GM18502 (cell line): Measurements from ENCODE around the gene RUBCNL.
"Not testable (repeated sequence)": the region's sequence is repeated elsewhere in the genome, so short reads cannot be mapped to it uniquely, and the experiment has no call there.

Source experiments
- ATAC-seq: cut with Tn5 transposase; IDR thresholded peaks from one replicate; pipeline ENCODE4 v1.9.1; 2021; ENCODE audit warnings: mild to moderate bottlenecking; ENCODE audit not compliant: unreplicated experiment, poor library complexity

RUBCNL gene, protein sequence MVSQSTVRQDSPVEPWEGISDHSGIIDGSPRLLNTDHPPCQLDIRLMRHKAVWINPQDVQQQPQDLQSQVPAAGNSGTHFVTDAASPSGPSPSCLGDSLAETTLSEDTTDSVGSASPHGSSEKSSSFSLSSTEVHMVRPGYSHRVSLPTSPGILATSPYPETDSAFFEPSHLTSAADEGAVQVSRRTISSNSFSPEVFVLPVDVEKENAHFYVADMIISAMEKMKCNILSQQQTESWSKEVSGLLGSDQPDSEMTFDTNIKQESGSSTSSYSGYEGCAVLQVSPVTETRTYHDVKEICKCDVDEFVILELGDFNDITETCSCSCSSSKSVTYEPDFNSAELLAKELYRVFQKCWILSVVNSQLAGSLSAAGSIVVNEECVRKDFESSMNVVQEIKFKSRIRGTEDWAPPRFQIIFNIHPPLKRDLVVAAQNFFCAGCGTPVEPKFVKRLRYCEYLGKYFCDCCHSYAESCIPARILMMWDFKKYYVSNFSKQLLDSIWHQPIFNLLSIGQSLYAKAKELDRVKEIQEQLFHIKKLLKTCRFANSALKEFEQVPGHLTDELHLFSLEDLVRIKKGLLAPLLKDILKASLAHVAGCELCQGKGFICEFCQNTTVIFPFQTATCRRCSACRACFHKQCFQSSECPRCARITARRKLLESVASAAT

GRCh38 chr13:46387064-46387851 lies at the start of gene RUBCNL:
Gene RUBCNL, minus strand, starts transcription at chr13:46387252. Its CDS starts 14,777 bp downstream, at chr13:46372475.
- peak; percentile 34 for ATAC-seq

DNA sequence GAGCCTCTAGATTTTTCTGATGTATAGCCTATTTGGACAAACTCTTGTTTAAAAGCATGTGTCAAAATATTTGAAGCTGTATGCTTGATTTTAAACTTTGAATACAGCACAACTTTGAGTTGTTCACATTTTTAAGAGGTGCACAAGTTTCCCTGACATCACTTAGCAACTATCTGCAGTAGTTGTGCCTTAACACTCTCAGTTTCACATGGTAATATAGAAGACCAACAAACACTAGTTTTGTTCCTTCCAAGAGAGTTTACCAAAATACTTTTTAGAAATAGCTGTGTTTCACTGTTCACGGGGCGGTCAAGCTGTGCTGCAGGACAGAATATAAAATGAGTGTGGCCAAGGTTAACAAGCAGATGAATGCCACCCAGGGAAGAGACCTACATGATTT lies 42.5 kb upstream of the RUBCNL start:
- not testable (repeated sequence) for ATAC-seq

- no peak for ATAC-seq
Observed at GRCh38 chr13:46405457-46405856, 18.4 kb upstream of the RUBCNL start.

- ATAC-seq: no peak
Observed at GRCh38 chr13:46404733-46405100, 17.7 kb upstream of the RUBCNL start.

GRCh38 chr13:46403851-46404732 lies 17.0 kb upstream of the RUBCNL start:
- ATAC-seq: no peak

GRCh38 chr13:46402178-46402577 lies 15.1 kb upstream of the RUBCNL start:
- no peak for ATAC-seq

GRCh38 chr13:46401432-46401831 lies 14.4 kb upstream of the RUBCNL start:
- ATAC-seq: peak; percentile 49

DNA sequence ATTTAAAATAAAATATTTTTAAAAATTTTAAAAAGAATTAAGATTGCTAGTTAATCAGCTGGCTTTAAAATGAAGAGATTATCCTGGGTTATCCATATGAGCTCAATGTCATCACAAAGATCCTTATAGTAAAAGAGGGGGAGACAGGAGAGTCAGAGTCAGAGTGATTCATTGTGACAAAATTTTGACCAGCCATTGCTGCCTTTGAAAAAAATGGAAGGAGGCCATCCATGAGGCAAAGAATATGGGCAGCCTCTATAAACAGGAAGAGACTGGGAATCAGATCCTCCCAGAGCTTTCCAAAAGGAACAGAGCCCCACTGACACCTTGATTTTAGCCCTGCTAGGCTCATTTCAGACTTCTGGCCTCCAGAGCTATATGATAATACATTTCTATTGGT lies 9.3 kb upstream of the RUBCNL start:
- no peak for ATAC-seq

- ATAC-seq: peak; percentile 64
Observed at GRCh38 chr13:46392967-46393366, 5.9 kb upstream of the RUBCNL start.

- ATAC-seq: peak; percentile 60
Observed at GRCh38 chr13:46389457-46390451, 2.7 kb upstream of the RUBCNL start.

GRCh38 chr13:46388846-46389245 lies 1.8 kb upstream of the RUBCNL start:
- ATAC-seq: no peak

GRCh38 chr13:46388308-46388707 lies 1.3 kb upstream of the RUBCNL start:
- ATAC-seq: no peak

- no peak for ATAC-seq
Observed at GRCh38 chr13:46386392-46387063, 524 bp downstream of the RUBCNL start.

DNA sequence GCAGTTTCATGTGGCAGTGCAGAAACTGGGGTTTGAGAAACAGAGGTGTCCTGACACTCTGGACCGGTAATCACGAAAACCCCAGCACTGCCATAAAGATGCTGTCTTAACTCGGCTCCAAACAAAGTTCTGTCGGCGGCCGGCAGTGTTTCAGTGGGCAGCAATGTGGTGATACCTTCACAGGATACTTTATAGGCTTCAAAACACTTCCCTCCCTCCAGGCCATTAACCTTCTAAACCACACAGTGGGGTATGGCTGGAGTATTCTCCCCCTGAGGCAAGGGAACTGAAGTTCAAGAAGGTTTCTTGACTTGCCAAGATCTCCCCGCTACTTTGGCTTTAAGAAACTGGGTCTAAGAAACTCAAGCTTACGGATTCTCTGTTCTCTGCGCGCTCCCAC lies 1.1 kb downstream of the RUBCNL start:
- no peak for ATAC-seq

DNA sequence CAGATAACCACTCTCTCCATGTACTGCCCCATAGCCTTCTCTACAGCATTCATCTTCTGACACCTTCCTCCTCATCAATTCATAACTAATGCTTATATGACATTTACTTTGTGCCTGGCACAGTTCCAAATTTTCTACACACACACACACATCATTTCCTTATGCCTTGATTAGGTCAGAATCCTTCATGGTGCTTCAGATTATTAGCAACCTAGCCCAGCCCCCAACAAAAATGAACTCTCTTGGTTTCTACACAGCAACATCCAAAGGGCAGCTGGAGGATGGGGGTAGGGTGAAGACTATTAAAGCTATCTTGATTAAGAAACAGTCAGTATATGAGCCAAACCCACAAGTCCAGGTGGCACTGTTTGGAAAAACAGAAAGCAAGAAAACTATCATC lies 3.7 kb downstream of the RUBCNL start:
- no peak for ATAC-seq

DNA sequence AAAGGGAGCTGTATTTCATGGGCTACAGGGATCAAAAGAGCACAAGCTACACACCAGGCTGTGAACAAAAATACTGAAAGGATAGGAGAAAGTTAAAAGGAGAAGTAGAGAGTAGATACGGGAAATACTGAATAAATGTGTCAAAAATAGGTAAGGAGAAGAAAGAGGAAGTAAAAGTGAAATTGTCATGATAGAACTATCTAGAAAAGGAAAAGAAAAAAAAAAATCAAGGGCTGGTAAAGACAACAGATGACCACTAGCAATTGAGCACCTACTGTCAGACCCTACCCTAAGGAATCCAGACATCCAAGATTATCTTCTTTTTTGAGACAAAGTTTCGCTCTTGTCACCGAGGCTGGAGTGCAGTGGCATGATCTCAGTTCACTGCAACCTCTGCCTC lies 4.8 kb downstream of the RUBCNL start:
- ATAC-seq: peak; percentile 50

DNA sequence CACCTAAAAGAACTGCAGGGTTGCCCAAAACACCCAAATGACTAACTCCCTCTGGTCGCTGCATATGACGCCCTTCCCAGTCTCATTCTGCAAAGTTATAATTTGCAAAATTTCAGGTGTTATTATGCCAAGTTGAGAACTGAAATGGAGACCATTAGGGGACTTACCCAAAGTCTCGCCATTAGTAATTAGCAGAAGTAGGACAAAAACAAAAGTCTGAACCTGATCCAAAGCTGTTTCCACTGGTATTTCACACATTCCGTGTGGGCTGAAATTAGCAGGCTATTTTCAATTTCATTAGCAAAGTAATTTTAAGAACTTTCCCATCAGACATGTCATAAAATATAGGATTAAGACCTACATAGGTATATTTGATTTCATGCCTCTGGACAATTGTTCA lies 6.8 kb downstream of the RUBCNL start:
- peak; percentile 33 for ATAC-seq

DNA sequence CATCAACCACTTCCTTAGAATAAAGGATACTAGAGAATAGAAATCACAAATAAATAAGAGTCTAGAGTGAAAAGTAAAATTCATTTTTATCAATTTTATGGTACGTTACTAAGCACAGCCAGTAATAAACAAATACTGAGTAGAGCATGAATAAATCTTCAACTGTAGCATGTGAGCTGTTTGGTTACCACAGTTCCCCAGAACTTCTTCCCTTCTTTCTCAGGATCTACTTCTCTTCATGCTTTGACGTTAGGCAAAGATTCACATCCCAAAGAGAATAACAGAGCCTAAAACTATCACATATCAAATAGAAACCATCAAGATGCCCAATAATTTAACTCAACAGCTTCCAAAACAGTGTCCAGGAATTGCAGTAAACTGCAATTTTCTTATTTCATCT lies 7.4 kb downstream of the RUBCNL start:
- ATAC-seq: no peak
